ENCODE measurements around the gene RNF145. TPM values are rescaled to one million over a fixed set of nuclear protein-coding genes. Genes with fewer than 3 reads are reported as not detected.
A peak's percentile ranks its signal among the peaks of the same experiment; 100 is the strongest.

Gene RNF145
- total and polyA plus RNA-seq, 5 donors from 2014 or later, result 8.8 to 67.9 (median 11.3) TPM

- DNase-seq, result peak in 2 of 3 donors; percentile 51 to 65
- H3K27me3 ChIP-seq (ENCODE audit: control insufficient read depth, insufficient read depth, low read length), result peaks cover 7% of the 10 kb centered on the region
- Mint-ChIP-seq H3K27me3 (peaks cover 30% of the 10 kb centered on the region), H3K4me1 (no peaks in the 10 kb centered on the region), H3K9me3 (peaks cover 0 to under 1% (median 0%) of the 10 kb centered on the region in 7 donors), H3K4me3 (no peak overlapping the region), H3K36me3 (no peaks in the 10 kb centered on the region), H3K27ac (no peak overlapping the region)
- no peak for ATAC-seq (ENCODE audit: low read depth in 2 of 2)
- H3K4me3 ChIP-seq (ENCODE audit: low read depth, low read length), result no peak overlapping the region
- no peaks in the 10 kb centered on the region for H3K36me3 ChIP-seq (ENCODE audit: control insufficient read depth, insufficient read depth, low read length)
- H3K4me1 ChIP-seq (ENCODE audit: control insufficient read depth, insufficient read depth, low read length, poor library complexity, severe bottlenecking), result no peaks in the 10 kb centered on the region
- no peaks in the 10 kb centered on the region for H3K9me3 ChIP-seq (ENCODE audit: control insufficient read depth in 2 of 2, low read length in 2 of 2)
- H3K27ac ChIP-seq (ENCODE audit: insufficient read depth, low read length, poor library complexity, severe bottlenecking), result no peak overlapping the region
Measured at GRCh38 chr5:159133041-159133741, 76.2 kb downstream of the RNF145 start.

GRCh38 chr5:159132429-159133040 is 76.8 kb downstream of the RNF145 start:
- Histone ChIP-seq H3K4me1 (ENCODE audit: control insufficient read depth, insufficient read depth, low read length, poor library complexity, severe bottlenecking) (no peaks in the 10 kb centered on the region), H3K9me3 (ENCODE audit: control insufficient read depth in 2 of 2, low read length in 2 of 2) (no peaks in the 10 kb centered on the region), H3K36me3 (ENCODE audit: control insufficient read depth, insufficient read depth, low read length) (no peaks in the 10 kb centered on the region), H3K27ac (ENCODE audit: insufficient read depth, low read length, poor library complexity, severe bottlenecking) (no peak overlapping the region), H3K27me3 (ENCODE audit: control insufficient read depth, insufficient read depth, low read length) (peaks cover 7% of the 10 kb centered on the region), H3K4me3 (ENCODE audit: low read depth, low read length) (no peak overlapping the region)
- Mint-ChIP-seq H3K9me3 (peaks cover 0 to 4% (median 0%) of the 10 kb centered on the region in 7 donors), H3K4me3 (no peak overlapping the region), H3K27me3 (peaks cover 28% of the 10 kb centered on the region), H3K36me3 (no peaks in the 10 kb centered on the region), H3K4me1 (no peaks in the 10 kb centered on the region), H3K27ac (no peak overlapping the region)
- DNase-seq, result no peak
- no peak for ATAC-seq (ENCODE audit: low read depth in 2 of 2)

GRCh38 chr5:159131951-159132350 is 77.4 kb downstream of the RNF145 start:
- H3K27ac Mint-ChIP-seq, result no peak overlapping the region
- H3K4me1 Mint-ChIP-seq, result no peaks in the 10 kb centered on the region
- H3K9me3 Mint-ChIP-seq, result peaks cover 0 to 4% (median 0%) of the 10 kb centered on the region in 7 donors
- no peaks in the 10 kb centered on the region for H3K36me3 Mint-ChIP-seq
- ATAC-seq (ENCODE audit: low read depth in 2 of 2) (no peak), DNase-seq (no peak)
- Histone ChIP-seq H3K4me3 (ENCODE audit: low read depth, low read length) (no peak overlapping the region), H3K9me3 (ENCODE audit: control insufficient read depth in 2 of 2, low read length in 2 of 2) (no peaks in the 10 kb centered on the region), H3K36me3 (ENCODE audit: control insufficient read depth, insufficient read depth, low read length) (no peaks in the 10 kb centered on the region), H3K4me1 (ENCODE audit: control insufficient read depth, insufficient read depth, low read length, poor library complexity, severe bottlenecking) (no peaks in the 10 kb centered on the region), H3K27ac (ENCODE audit: insufficient read depth, low read length, poor library complexity, severe bottlenecking) (no peak overlapping the region), H3K27me3 (ENCODE audit: control insufficient read depth, insufficient read depth, low read length) (peaks cover 7% of the 10 kb centered on the region)
- H3K27me3 Mint-ChIP-seq, result peaks cover 31% of the 10 kb centered on the region
- H3K4me3 Mint-ChIP-seq, result no peak overlapping the region

- no peak overlapping the region for H3K27ac ChIP-seq (ENCODE audit: insufficient read depth, low read length, poor library complexity, severe bottlenecking)
- no peaks in the 10 kb centered on the region for H3K36me3 Mint-ChIP-seq
- H3K4me3 ChIP-seq (ENCODE audit: low read depth, low read length), result no peak overlapping the region
- H3K27me3 ChIP-seq (ENCODE audit: control insufficient read depth, insufficient read depth, low read length), result peaks cover 7% of the 10 kb centered on the region
- H3K27me3 Mint-ChIP-seq, result peaks cover 34% of the 10 kb centered on the region
- no peaks in the 10 kb centered on the region for H3K36me3 ChIP-seq (ENCODE audit: control insufficient read depth, insufficient read depth, low read length)
- H3K4me1 Mint-ChIP-seq, result no peaks in the 10 kb centered on the region
- no peaks in the 10 kb centered on the region for H3K4me1 ChIP-seq (ENCODE audit: control insufficient read depth, insufficient read depth, low read length, poor library complexity, severe bottlenecking)
- H3K27ac Mint-ChIP-seq, result no peak overlapping the region
- ATAC-seq (ENCODE audit: low read depth in 2 of 2) (no peak), DNase-seq (no peak)
- H3K9me3 Mint-ChIP-seq, result peaks cover 0 to 7% (median under 1%) of the 10 kb centered on the region in 7 donors
- no peak overlapping the region for H3K4me3 Mint-ChIP-seq
- H3K9me3 ChIP-seq (ENCODE audit: control insufficient read depth in 2 of 2, low read length in 2 of 2), result peaks cover 0 to 2% of the 10 kb centered on the region in 2 experiments
Measured at GRCh38 chr5:159130871-159131270, 78.5 kb downstream of the RNF145 start.

GRCh38 chr5:159128070-159128541 is 81.2 kb downstream of the RNF145 start:
- Mint-ChIP-seq H3K9me3 (peaks cover 0 to 11% (median 7%) of the 10 kb centered on the region in 7 donors), H3K36me3 (no peaks in the 10 kb centered on the region), H3K27me3 (peaks cover 46% of the 10 kb centered on the region), H3K27ac (no peak overlapping the region), H3K4me1 (no peaks in the 10 kb centered on the region), H3K4me3 (no peak overlapping the region)
- Histone ChIP-seq H3K9me3 (ENCODE audit: control insufficient read depth in 2 of 2, low read length in 2 of 2) (peaks cover 8 to 11% of the 10 kb centered on the region in 2 experiments), H3K4me3 (ENCODE audit: low read depth, low read length) (no peak overlapping the region), H3K27ac (ENCODE audit: insufficient read depth, low read length, poor library complexity, severe bottlenecking) (no peak overlapping the region), H3K36me3 (ENCODE audit: control insufficient read depth, insufficient read depth, low read length) (no peaks in the 10 kb centered on the region), H3K4me1 (ENCODE audit: control insufficient read depth, insufficient read depth, low read length, poor library complexity, severe bottlenecking) (no peaks in the 10 kb centered on the region), H3K27me3 (ENCODE audit: control insufficient read depth, insufficient read depth, low read length) (peaks cover 10% of the 10 kb centered on the region)
- DNase-seq (no peak), ATAC-seq (ENCODE audit: low read depth in 2 of 2) (no peak)

GRCh38 chr5:159123700-159124099 is 85.7 kb downstream of the RNF145 start:
- Histone ChIP-seq H3K27ac (ENCODE audit: insufficient read depth, low read length, poor library complexity, severe bottlenecking) (no peak overlapping the region), H3K4me3 (ENCODE audit: low read depth, low read length) (no peak overlapping the region), H3K27me3 (ENCODE audit: control insufficient read depth, insufficient read depth, low read length) (peaks cover 2% of the 10 kb centered on the region), H3K9me3 (ENCODE audit: control insufficient read depth in 2 of 2, low read length in 2 of 2) (peaks cover 8 to 11% of the 10 kb centered on the region in 2 experiments), H3K36me3 (ENCODE audit: control insufficient read depth, insufficient read depth, low read length) (no peaks in the 10 kb centered on the region), H3K4me1 (ENCODE audit: control insufficient read depth, insufficient read depth, low read length, poor library complexity, severe bottlenecking) (peaks cover 6% of the 10 kb centered on the region)
- no peaks in the 10 kb centered on the region for H3K36me3 Mint-ChIP-seq
- peak overlapping the region in 1 of 4 donors; percentile 29 for H3K4me3 Mint-ChIP-seq
- H3K9me3 Mint-ChIP-seq, result peaks cover 0 to 14% (median 10%) of the 10 kb centered on the region in 7 donors
- ATAC-seq (ENCODE audit: low read depth in 2 of 2), result no peak
- H3K4me1 Mint-ChIP-seq, result peaks cover 8 to 19% (median 14%) of the 10 kb centered on the region in 4 donors
- H3K27me3 Mint-ChIP-seq, result peaks cover 24% of the 10 kb centered on the region
- H3K27ac Mint-ChIP-seq, result peak overlapping the region in 1 of 3 donors; percentile 74
- no peak for DNase-seq

GRCh38 chr5:159123189-159123588 is 86.2 kb downstream of the RNF145 start:
- Histone ChIP-seq H3K9me3 (ENCODE audit: control insufficient read depth in 2 of 2, low read length in 2 of 2) (peaks cover 8 to 11% of the 10 kb centered on the region in 2 experiments), H3K36me3 (ENCODE audit: control insufficient read depth, insufficient read depth, low read length) (no peaks in the 10 kb centered on the region), H3K27ac (ENCODE audit: insufficient read depth, low read length, poor library complexity, severe bottlenecking) (no peak overlapping the region), H3K4me1 (ENCODE audit: control insufficient read depth, insufficient read depth, low read length, poor library complexity, severe bottlenecking) (peaks cover 6% of the 10 kb centered on the region), H3K4me3 (ENCODE audit: low read depth, low read length) (no peak overlapping the region), H3K27me3 (ENCODE audit: control insufficient read depth, insufficient read depth, low read length) (peaks cover 2% of the 10 kb centered on the region)
- no peaks in the 10 kb centered on the region for H3K36me3 Mint-ChIP-seq
- H3K4me3 Mint-ChIP-seq, result peak overlapping the region in 1 of 4 donors; percentile 29
- ATAC-seq (ENCODE audit: low read depth in 2 of 2) (no peak), DNase-seq (no peak)
- peaks cover 8 to 22% (median 14%) of the 10 kb centered on the region in 4 donors for H3K4me1 Mint-ChIP-seq
- peaks cover 24% of the 10 kb centered on the region for H3K27me3 Mint-ChIP-seq
- peaks cover 0 to 14% (median 10%) of the 10 kb centered on the region in 7 donors for H3K9me3 Mint-ChIP-seq
- H3K27ac Mint-ChIP-seq, result no peak overlapping the region
